Measurements from ENCODE around the gene NOVA2. TPM values are rescaled to one million over a fixed set of nuclear protein-coding genes. Genes with fewer than 3 reads are reported as not detected.

The NOVA2 gene
- total and polyA plus RNA-seq, 9 of the 15 experiments (the other 6 are each of a cell fraction or from before 2014, with no cell fraction given) = not detected

DNA sequence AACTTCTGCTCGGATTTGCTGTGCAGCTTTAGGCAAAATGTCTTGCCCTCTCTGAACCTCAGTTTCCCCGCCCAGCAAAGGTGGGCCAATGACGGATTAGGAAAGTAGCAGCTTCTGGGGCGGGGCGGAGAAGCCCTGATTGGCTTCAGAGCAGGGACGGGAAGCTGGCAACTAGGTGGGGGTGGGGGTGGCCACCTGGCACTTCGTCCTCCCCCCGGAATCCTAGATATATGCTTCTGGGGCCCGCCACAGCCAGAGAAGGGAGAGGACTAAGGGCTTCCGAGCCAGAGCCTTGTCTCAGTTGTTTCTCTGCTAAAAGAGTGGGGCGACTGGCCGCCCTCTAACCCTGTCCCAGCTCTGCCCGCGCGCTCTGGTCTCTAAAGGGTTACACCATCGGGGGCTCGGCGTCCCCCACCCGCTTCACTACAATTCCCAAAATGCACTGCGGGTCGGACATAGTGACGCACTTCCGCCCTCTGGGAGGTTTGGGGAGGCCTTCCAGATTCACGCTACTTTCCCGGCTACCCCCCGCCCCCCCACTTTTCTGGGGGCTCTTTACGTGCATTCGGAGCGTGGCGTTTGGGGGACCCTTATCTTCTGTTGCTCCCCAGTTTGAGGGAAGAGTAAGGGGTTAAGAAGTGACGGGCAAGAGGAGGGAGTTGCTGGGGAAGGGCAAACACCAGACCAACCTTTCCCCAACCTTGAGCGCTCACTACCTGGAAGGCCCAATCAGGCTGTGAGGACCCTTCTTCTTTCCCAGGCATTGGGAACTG, 87.1 kb downstream of the NOVA2 start (continued):
- no peak for TF ChIP-seq ZNF311 (CRISPR knock-in tag; IDR thresholded peaks at IDR 0.05)
- no peak for TF ChIP-seq ZFP30 (CRISPR knock-in tag; IDR thresholded peaks at IDR 0.05; ENCODE audit: borderline replicate concordance)
- TF ChIP-seq THAP12 (CRISPR knock-in tag; IDR thresholded peaks at IDR 0.05) = no peak
- no peak for TF ChIP-seq ZNF124 (CRISPR knock-in tag; IDR thresholded peaks at IDR 0.05)
- TF ChIP-seq EWSR1 (IDR thresholded peaks at IDR 0.05; ENCODE audit: borderline replicate concordance, low read depth, partially characterized antibody) = no peak
- TF ChIP-seq, protein P1, sequence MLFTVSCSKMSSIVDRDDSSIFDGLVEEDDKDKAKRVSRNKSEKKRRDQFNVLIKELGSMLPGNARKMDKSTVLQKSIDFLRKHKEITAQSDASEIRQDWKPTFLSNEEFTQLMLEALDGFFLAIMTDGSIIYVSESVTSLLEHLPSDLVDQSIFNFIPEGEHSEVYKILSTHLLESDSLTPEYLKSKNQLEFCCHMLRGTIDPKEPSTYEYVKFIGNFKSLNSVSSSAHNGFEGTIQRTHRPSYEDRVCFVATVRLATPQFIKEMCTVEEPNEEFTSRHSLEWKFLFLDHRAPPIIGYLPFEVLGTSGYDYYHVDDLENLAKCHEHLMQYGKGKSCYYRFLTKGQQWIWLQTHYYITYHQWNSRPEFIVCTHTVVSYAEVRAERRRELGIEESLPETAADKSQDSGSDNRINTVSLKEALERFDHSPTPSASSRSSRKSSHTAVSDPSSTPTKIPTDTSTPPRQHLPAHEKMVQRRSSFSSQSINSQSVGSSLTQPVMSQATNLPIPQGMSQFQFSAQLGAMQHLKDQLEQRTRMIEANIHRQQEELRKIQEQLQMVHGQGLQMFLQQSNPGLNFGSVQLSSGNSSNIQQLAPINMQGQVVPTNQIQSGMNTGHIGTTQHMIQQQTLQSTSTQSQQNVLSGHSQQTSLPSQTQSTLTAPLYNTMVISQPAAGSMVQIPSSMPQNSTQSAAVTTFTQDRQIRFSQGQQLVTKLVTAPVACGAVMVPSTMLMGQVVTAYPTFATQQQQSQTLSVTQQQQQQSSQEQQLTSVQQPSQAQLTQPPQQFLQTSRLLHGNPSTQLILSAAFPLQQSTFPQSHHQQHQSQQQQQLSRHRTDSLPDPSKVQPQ (CRISPR knock-in tag; IDR thresholded peaks at IDR 0.05; ENCODE audit: borderline replicate concordance) = no peak
- no peak for TF ChIP-seq SRSF9 (IDR thresholded peaks at IDR 0.05; ENCODE audit: borderline replicate concordance, low read depth, low read length)
- TF ChIP-seq ZNF57 (CRISPR knock-in tag; IDR thresholded peaks at IDR 0.05) = no peak
- peak; percentile 72 for TF ChIP-seq POLR2A (conservative IDR thresholded peaks at IDR 0.05)
- TF ChIP-seq CBX3 (IDR thresholded peaks at IDR 0.05; ENCODE audit: borderline replicate concordance in 1 of 2, low read length in 2 of 2) = no peak
- TF ChIP-seq GTF2E2 (tag; IDR thresholded peaks at IDR 0.05) = no peak
- TF ChIP-seq GABPB1 (CRISPR knock-in tag; IDR thresholded peaks at IDR 0.05) = peak; percentile 97
- no peak for TF ChIP-seq ZNF785 (CRISPR knock-in tag; IDR thresholded peaks at IDR 0.05)
- TF ChIP-seq ELF2 (CRISPR knock-in tag; IDR thresholded peaks at IDR 0.05) = no peak
- no peak for TF ChIP-seq TCF3 (CRISPR knock-in tag; IDR thresholded peaks at IDR 0.05)
- TF ChIP-seq NFATC3 (IDR thresholded peaks at IDR 0.05) = no peak
- 0 out of 2 replicates have a peak, but pooled peaks have one; percentile 27 for TF ChIP-seq ZFPM2 (CRISPR knock-in tag; IDR thresholded peaks at IDR 0.05)
- TF ChIP-seq MAFG (tag; conservative IDR thresholded peaks at IDR 0.05) = no peak
- no peak; the same call in 1 of the 2 replicates for TF ChIP-seq ZKSCAN1 (IDR thresholded peaks at IDR 0.05; ENCODE audit: low read depth, low read length)
- no peak; the same call in 1 of the 2 replicates for TF ChIP-seq TCF7L2 (IDR thresholded peaks at IDR 0.05; ENCODE audit: low read depth, low read length)
- TF ChIP-seq, protein P2, sequence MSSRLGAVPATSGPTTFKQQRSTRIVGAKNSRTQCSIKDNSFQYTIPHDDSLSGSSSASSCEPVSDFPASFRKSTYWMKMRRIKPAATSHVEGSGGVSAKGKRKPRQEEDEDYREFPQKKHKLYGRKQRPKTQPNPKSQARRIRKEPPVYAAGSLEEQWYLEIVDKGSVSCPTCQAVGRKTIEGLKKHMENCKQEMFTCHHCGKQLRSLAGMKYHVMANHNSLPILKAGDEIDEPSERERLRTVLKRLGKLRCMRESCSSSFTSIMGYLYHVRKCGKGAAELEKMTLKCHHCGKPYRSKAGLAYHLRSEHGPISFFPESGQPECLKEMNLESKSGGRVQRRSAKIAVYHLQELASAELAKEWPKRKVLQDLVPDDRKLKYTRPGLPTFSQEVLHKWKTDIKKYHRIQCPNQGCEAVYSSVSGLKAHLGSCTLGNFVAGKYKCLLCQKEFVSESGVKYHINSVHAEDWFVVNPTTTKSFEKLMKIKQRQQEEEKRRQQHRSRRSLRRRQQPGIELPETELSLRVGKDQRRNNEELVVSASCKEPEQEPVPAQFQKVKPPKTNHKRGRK (tag; IDR thresholded peaks at IDR 0.05) = no peak
